DOHH2 (cell line): Measurements from ENCODE around the gene ZNF638.

Experiments used
- CTCF ChIP-seq: fragments of 200-600 bp; sonication (generic); IDR thresholded peaks from one replicate; pipeline ENCODE4 v1.5.1; 2014; ENCODE audit warnings: antibody characterized with exemption, mild to moderate bottlenecking, low read depth, low read length; ENCODE audit not compliant: poor library complexity, severe bottlenecking
- EZH2phosphoT487 ChIP-seq: fragments of 200-600 bp; sonication (generic); IDR thresholded peaks from 2 replicates; pipeline ENCODE4 v1.6.1; 2017; ENCODE audit warnings: borderline replicate concordance, mild to moderate bottlenecking, antibody characterized with exemption, low read length, moderate library complexity, mixed read lengths

GRCh38 chr2:71283131-71283530 lies 48.5 kb upstream of the ZNF638 start:
- no peak for TF ChIP-seq CTCF
- TF ChIP-seq EZH2phosphoT487 = no peak
